ENCODE measurements around the gene DRICH1. TPM values are rescaled to one million over a fixed set of nuclear protein-coding genes. Genes with fewer than 3 reads are reported as not detected.

DRICH1 gene
- total and polyA plus RNA-seq, 2 of the 13 experiments (the other 11 are each of a cell fraction or from before 2014, with no cell fraction given): 0.22 to 0.66 TPM

DNA sequence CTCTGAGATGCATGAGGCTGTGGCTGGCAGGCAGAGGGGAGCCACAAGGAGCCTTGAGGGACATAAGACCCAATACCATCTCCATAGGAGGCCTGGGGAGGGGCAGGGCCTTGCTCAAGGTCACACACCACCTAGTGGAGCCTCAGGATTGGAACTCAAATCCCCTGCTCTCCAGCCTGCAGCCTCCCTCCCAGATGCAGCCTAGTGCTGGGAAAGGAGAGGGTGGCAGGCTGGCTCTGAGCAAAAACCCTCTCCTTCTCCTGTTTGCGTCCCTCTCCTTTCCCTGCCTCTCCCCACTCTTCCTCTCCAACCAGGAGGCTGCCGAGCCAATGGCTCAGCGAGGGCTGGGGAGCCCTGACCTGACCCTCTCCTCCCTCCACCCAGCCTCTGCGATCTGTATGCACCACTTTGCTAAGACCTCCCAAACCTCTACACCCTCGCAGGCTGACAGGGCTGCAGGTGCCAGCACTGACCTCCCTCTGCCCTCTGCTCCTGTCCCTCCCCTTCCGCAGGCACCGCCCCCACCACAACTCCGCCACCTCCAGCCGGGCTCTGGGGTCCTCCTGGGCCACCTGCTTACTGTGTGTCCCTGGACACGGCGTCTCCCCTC is 66.7 kb downstream of the DRICH1 start (continued):
- TF ChIP-seq, protein P1, sequence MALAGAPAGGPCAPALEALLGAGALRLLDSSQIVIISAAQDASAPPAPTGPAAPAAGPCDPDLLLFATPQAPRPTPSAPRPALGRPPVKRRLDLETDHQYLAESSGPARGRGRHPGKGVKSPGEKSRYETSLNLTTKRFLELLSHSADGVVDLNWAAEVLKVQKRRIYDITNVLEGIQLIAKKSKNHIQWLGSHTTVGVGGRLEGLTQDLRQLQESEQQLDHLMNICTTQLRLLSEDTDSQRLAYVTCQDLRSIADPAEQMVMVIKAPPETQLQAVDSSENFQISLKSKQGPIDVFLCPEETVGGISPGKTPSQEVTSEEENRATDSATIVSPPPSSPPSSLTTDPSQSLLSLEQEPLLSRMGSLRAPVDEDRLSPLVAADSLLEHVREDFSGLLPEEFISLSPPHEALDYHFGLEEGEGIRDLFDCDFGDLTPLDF (CRISPR knock-in tag; IDR thresholded peaks at IDR 0.05): no peak

DNA sequence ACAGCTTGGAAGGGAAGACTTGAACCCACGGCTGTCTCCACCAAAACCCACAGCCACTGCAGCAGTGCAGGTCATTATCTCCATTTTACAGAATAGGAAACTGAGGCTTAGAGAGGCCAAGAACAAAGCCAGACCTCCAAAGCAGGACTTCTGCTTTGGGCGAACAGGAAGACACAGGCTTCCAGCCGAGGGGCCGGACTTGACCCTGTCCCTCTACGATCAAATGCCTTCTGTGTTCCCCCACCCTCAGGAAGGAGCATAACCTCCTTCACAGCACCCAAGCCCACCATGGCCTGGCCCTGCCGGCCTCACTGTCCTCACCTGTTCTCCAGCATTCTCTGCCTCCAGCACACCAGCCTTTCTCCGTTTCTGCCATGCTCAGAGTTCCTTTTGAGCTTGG is 67.8 kb downstream of the DRICH1 start:
- FAIRE-seq (no peak), DNase-seq (ENCODE audit: low spot score) (no peak), ATAC-seq (no peak)
- Histone ChIP-seq H2AFZ (ENCODE audit: low read length) (no peak overlapping the region), H3K27ac (ENCODE audit: extremely low read length, insufficient read depth, low read length) (no peak overlapping the region), H3K4me3 (replicated peaks in 1 of 3; ENCODE audit: insufficient read depth in 1 of 3, low read depth in 2 of 3, low read length in 3 of 3) (no peak overlapping the region), H3K4me2 (ENCODE audit: low read depth, low read length) (no peak overlapping the region), H3K79me2 (ENCODE audit: insufficient read depth, low read length) (no peaks in the 10 kb centered on the region), H3K36me3 (replicated peaks in 1 of 2; ENCODE audit: control insufficient read depth in 1 of 2, insufficient read depth in 2 of 2, low read length in 2 of 2) (no peaks in the 10 kb centered on the region), H3K27me3 (ENCODE audit: control insufficient read depth in 1 of 2, insufficient read depth in 2 of 2, low read length in 2 of 2) (no peaks in the 10 kb centered on the region; a peak in 3 of 5 replicates), H4K20me1 (ENCODE audit: insufficient read depth, low read length) (no peaks in the 10 kb centered on the region), H3K9me3 (ENCODE audit: low read length) (no peaks in the 10 kb centered on the region), H3K9ac (ENCODE audit: insufficient read depth, low read depth, low read length) (no peak overlapping the region), H3K4me1 (ENCODE audit: insufficient read depth, low read length) (peaks cover 33% of the 10 kb centered on the region)
- WGBS (ENCODE audit: low lambda C conversion rate): 53% methylated on average over 7 of the region's 7 CpGs
- no TSS peak for BruUV-seq (replicated peaks)
- no peak for TF ChIP-seq ZNF30 (CRISPR knock-in tag; IDR thresholded peaks at IDR 0.05)
- no peak for TF ChIP-seq ZNF256 (CRISPR knock-in tag; conservative IDR thresholded peaks at IDR 0.05)
- no peak for TF ChIP-seq ZNF460 (CRISPR knock-in tag; IDR thresholded peaks at IDR 0.05; ENCODE audit: borderline replicate concordance)
- TF ChIP-seq, protein P2, sequence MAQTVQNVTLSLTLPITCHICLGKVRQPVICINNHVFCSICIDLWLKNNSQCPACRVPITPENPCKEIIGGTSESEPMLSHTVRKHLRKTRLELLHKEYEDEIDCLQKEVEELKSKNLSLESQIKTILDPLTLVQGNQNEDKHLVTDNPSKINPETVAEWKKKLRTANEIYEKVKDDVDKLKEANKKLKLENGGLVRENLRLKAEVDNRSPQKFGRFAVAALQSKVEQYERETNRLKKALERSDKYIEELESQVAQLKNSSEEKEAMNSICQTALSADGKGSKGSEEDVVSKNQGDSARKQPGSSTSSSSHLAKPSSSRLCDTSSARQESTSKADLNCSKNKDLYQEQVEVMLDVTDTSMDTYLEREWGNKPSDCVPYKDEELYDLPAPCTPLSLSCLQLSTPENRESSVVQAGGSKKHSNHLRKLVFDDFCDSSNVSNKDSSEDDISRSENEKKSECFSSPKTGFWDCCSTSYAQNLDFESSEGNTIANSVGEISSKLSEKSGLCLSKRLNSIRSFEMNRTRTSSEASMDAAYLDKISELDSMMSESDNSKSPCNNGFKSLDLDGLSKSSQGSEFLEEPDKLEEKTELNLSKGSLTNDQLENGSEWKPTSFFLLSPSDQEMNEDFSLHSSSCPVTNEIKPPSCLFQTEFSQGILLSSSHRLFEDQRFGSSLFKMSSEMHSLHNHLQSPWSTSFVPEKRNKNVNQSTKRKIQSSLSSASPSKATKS (CRISPR knock-in tag; IDR thresholded peaks at IDR 0.05): no peak
- no peak for TF ChIP-seq ZNF777 (CRISPR knock-in tag; IDR thresholded peaks at IDR 0.05)
- TF ChIP-seq, protein P3, sequence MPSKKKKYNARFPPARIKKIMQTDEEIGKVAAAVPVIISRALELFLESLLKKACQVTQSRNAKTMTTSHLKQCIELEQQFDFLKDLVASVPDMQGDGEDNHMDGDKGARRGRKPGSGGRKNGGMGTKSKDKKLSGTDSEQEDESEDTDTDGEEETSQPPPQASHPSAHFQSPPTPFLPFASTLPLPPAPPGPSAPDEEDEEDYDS (CRISPR knock-in tag; IDR thresholded peaks at IDR 0.05): no peak
- TF ChIP-seq ZNF841 (CRISPR knock-in tag; IDR thresholded peaks at IDR 0.05; ENCODE audit: borderline replicate concordance): no peak
- TF ChIP-seq ZNF652 (CRISPR knock-in tag; IDR thresholded peaks at IDR 0.05; ENCODE audit: borderline replicate concordance, low read depth): no peak
- no peak for TF ChIP-seq ZNF737 (CRISPR knock-in tag; IDR thresholded peaks at IDR 0.05; ENCODE audit: borderline replicate concordance)
- no peak for TF ChIP-seq ZSCAN31 (CRISPR knock-in tag; IDR thresholded peaks at IDR 0.05; ENCODE audit: low read depth)
- TF ChIP-seq TRIM24 (CRISPR knock-in tag; IDR thresholded peaks at IDR 0.05): no peak
- no peak for TF ChIP-seq SNAPC2 (CRISPR knock-in tag; IDR thresholded peaks at IDR 0.05)
- TF ChIP-seq IKZF1 (IDR thresholded peaks at IDR 0.05): no peak
- no peak for TF ChIP-seq RBM22 (optimal IDR thresholded peaks at IDR 0.05; ENCODE audit: low read length)
- TF ChIP-seq ZNF607 (CRISPR knock-in tag; IDR thresholded peaks at IDR 0.05; ENCODE audit: borderline replicate concordance): no peak
- no peak for TF ChIP-seq ZNF10 (CRISPR knock-in tag; IDR thresholded peaks at IDR 0.05; ENCODE audit: borderline replicate concordance, low read depth)
- no peak for TF ChIP-seq DNMT3B (CRISPR knock-in tag; conservative IDR thresholded peaks at IDR 0.05)
- TF ChIP-seq, protein P4, sequence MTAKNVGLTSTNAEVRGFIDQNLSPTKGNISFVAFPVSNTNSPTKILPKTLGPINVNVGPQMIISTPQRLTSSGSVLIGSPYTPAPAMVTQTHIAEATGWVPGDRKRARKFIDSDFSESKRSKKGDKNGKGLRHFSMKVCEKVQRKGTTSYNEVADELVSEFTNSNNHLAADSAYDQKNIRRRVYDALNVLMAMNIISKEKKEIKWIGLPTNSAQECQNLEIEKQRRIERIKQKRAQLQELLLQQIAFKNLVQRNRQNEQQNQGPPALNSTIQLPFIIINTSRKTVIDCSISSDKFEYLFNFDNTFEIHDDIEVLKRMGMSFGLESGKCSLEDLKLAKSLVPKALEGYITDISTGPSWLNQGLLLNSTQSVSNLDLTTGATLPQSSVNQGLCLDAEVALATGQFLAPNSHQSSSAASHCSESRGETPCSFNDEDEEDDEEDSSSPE (CRISPR knock-in tag; IDR thresholded peaks at IDR 0.05): no peak
- POLR2A ChIA-PET: no interaction called here
- in situ Hi-C loops (cut with HindIII; ENCODE audit: extremely low pct_ligation_motif_present, low pct_unique_long_range_greater_than_20kb): loop anchor here (25.0 kb wide), 1 partner anchor 402 kb away; no protein-coding TSS in a partner anchor
- CTCF ChIA-PET (ENCODE audit: low intra/inter-chr PET ratio, low total read pairs): no interaction called here
- intact Hi-C loops (cut with micrococcal nuclease; ENCODE audit: unreplicated experiment): no loop called here
